ENCODE results near the gene SMKR1.

DNA sequence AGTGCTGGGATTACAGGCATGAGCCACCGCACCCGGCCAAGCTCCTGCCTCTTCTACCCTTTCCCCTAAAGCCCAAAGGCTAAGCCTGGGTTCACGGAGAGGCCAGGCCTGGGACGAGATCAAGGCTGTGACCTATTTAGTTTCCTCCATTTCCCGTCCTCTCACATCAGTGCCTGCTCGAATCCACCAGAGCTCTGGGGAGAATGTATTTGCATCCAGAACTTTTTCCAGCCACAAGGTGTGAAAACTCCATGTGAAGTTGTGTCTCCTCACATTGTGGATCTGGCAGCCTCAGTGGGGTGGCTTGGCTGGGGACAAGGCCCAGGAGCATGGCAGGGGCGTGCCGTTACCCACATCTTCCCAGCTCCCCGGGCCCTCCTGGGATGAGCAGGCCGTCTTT is 38.0 kb downstream of the SMKR1 start:
- TF ChIP-seq YY1 (IDR thresholded peaks at IDR 0.05; ENCODE audit: insufficient read depth, insufficient read length) (no peak), ZNF274 (IDR thresholded peaks at IDR 0.05; ENCODE audit: low read depth, low read length) (no peak), SUZ12 (IDR thresholded peaks at IDR 0.05; ENCODE audit: extremely low read depth, insufficient read depth, insufficient read length) (no peak)
